H1 (cell line): ENCODE measurements around the gene ITGA11. TPM values are rescaled to one million over a fixed set of nuclear protein-coding genes. Genes with fewer than 3 reads are reported as not detected.

Experiments
- CTCF ChIA-PET: fragments of 300-600 bp; sonication (Branson Sonifier 250); formaldehyde crosslinking; loops from one replicate; lab custom pipeline; 2021; ENCODE audit not compliant: partially characterized antibody; lab: Charles Lee
- POLR2A ChIA-PET: fragments of 300-600 bp; sonication (Branson Sonifier 250); formaldehyde crosslinking; loops from one replicate; lab custom pipeline; 2021; ENCODE audit warnings: inconsistent platforms; ENCODE audit not compliant: partially characterized antibody; lab: Charles Lee
- DNase-seq, 2 experiments: peaks; one replicate each; pipeline versions ENCODE4 v3.0.0 to v3.0.0-alpha.2; 2010 to 2022; ENCODE audit warnings: low spot score in 2 of 2, low read depth in 1 of 2, mixed read lengths in 1 of 2
- FAIRE-seq: peaks from 2 replicates; lab custom pipeline; 2011; peaks lifted over from hg19 to GRCh38; lab: Jason Lieb, UNC
- H2AFZ ChIP-seq: 2 replicates; pipeline ENCODE4 v1.8.1; 2012; ENCODE audit warnings: low read length, inconsistent platforms
- H2AK5ac ChIP-seq: 2 replicates; pipeline ENCODE4 v1.6.1; 2013; ENCODE audit warnings: low read depth, low read length
- H2BK120ac ChIP-seq: replicated peaks from 2 replicates; pipeline ENCODE3; 2013; ENCODE audit warnings: low read depth, low read length, inconsistent platforms
- H2BK12ac ChIP-seq: 2 replicates; pipeline ENCODE4 v1.6.1; 2013; ENCODE audit warnings: low read depth, low read length
- H2BK15ac ChIP-seq: 2 replicates; pipeline ENCODE4 v1.6.1; 2013; ENCODE audit warnings: low read length
- H2BK20ac ChIP-seq: 2 replicates; pipeline ENCODE4 v1.6.1; 2013; ENCODE audit warnings: low read length
- H2BK5ac ChIP-seq: 2 replicates; pipeline ENCODE4 v1.6.1; 2013; ENCODE audit warnings: low read depth, low read length
- H3K14ac ChIP-seq: 2 replicates; pipeline ENCODE4 v1.6.1; 2013; ENCODE audit warnings: inconsistent platforms; ENCODE audit not compliant: insufficient read length
- H3K18ac ChIP-seq: 2 replicates; pipeline ENCODE4 v1.6.1; 2013; ENCODE audit warnings: low read length; ENCODE audit errors: extremely low read depth
- H3K23ac ChIP-seq: 2 replicates; pipeline ENCODE4 v1.6.1; 2013; ENCODE audit warnings: inconsistent platforms; ENCODE audit not compliant: insufficient read length
- H3K23me2 ChIP-seq: 2 replicates; pipeline ENCODE4 v1.6.1; 2013; ENCODE audit warnings: low read depth, low read length
- H3K27ac ChIP-seq: 2 replicates; pipeline ENCODE4 v1.6.1; 2011; ENCODE audit warnings: low read depth, low read length, inconsistent platforms
- H3K27me3 ChIP-seq, 4 experiments: replicated peaks in 1 of 4; 1 replicate in 1 of 4; 2 replicates in 3 of 4; pipeline versions ENCODE4 v1.6.1 to v1.8.1; 2011 to 2013; ENCODE audit warnings: low read length in 3 of 4, mild to moderate bottlenecking in 3 of 4, inconsistent platforms in 2 of 4, mixed read lengths in 2 of 4, moderate library complexity in 1 of 4; ENCODE audit not compliant: control insufficient read depth in 3 of 4, insufficient read depth in 3 of 4; ENCODE audit errors: extremely low read depth in 1 of 4
- H3K36me3 ChIP-seq, 4 experiments: 2 replicates each; pipeline versions ENCODE4 v1.6.1 to v1.8.1; 2011 to 2013; ENCODE audit warnings: mild to moderate bottlenecking in 4 of 4, low read length in 3 of 4, moderate library complexity in 2 of 4, control low read depth in 1 of 4, inconsistent platforms in 1 of 4; ENCODE audit not compliant: insufficient read depth in 4 of 4, control insufficient read depth in 2 of 4
- H3K4ac ChIP-seq: replicated peaks from 2 replicates; pipeline ENCODE3; 2013; ENCODE audit warnings: low read length, low read depth, mixed read lengths, inconsistent platforms; ENCODE audit not compliant: insufficient read length
- H3K4me1 ChIP-seq, 4 experiments: replicated peaks in 1 of 4; 1 replicate in 1 of 4; 2 replicates in 3 of 4; pipeline versions ENCODE4 v1.6.1 to v1.8.1; 2011 to 2013; ENCODE audit warnings: low read length in 3 of 4, inconsistent platforms in 2 of 4, mixed read lengths in 1 of 4; ENCODE audit not compliant: insufficient read depth in 4 of 4, control insufficient read depth in 3 of 4
- H3K4me2 ChIP-seq, 2 experiments: 2 replicates each; pipeline versions ENCODE4 v1.6.1 to v1.8.1; 2011 to 2013; ENCODE audit warnings: low read depth in 2 of 2, low read length in 2 of 2, control low read depth in 1 of 2, inconsistent platforms in 1 of 2, mild to moderate bottlenecking in 1 of 2; ENCODE audit not compliant: insufficient read depth in 1 of 2
- H3K4me3 ChIP-seq, 4 experiments: fragments of 200-600, 300-600 bp in 1 of 4; sonication (generic), shearing (Covaris generic), sonication (Bioruptor Twin) in 1 of 4; 2 replicates each; pipeline versions ENCODE4 v1.5.1 to v1.8.1; 2011 to 2016; ENCODE audit warnings: low read length in 4 of 4, low read depth in 3 of 4, control low read depth in 2 of 4, inconsistent platforms in 2 of 4, mild to moderate bottlenecking in 2 of 4, mixed read lengths in 1 of 4, moderate library complexity in 1 of 4; ENCODE audit not compliant: insufficient read depth in 2 of 4; ENCODE audit errors: extremely low read depth in 1 of 4
- H3K56ac ChIP-seq: replicated peaks from 2 replicates; pipeline ENCODE3; 2013; ENCODE audit warnings: low read depth, mild to moderate bottlenecking, mixed read lengths, low read length, inconsistent platforms; ENCODE audit not compliant: insufficient read length
- H3K79me1 ChIP-seq: 2 replicates; pipeline ENCODE4 v1.6.1; 2013; ENCODE audit warnings: low read depth, low read length, control low read depth
- H3K79me2 ChIP-seq, 2 experiments: 2 replicates each; pipeline versions ENCODE4 v1.6.1 to v1.8.1; 2012 to 2013; ENCODE audit warnings: low read length in 2 of 2, mild to moderate bottlenecking in 2 of 2, inconsistent platforms in 1 of 2; ENCODE audit not compliant: insufficient read depth in 2 of 2, control insufficient read depth in 1 of 2
- H3K9ac ChIP-seq, 4 experiments: replicated peaks in 1 of 4; 1 replicate in 1 of 4; 2 replicates in 3 of 4; pipeline versions ENCODE4 v1.6.1 to v1.8.1; 2011 to 2013; ENCODE audit warnings: low read depth in 3 of 4, low read length in 3 of 4, control low read depth in 2 of 4, mild to moderate bottlenecking in 2 of 4, moderate library complexity in 2 of 4, inconsistent platforms in 1 of 4; ENCODE audit errors: extremely low read depth in 1 of 4
- H3K9me3 ChIP-seq, 2 experiments: 2 replicates each; pipeline versions ENCODE4 v1.6.1 to v1.8.1; 2012 to 2013; ENCODE audit warnings: mild to moderate bottlenecking in 2 of 2, moderate library complexity in 2 of 2, control low read depth in 1 of 2, inconsistent platforms in 1 of 2, low read depth in 1 of 2, low read length in 1 of 2, mixed read lengths in 1 of 2; ENCODE audit not compliant: insufficient read depth in 2 of 2
- H4K20me1 ChIP-seq, 2 experiments: replicated peaks in 1 of 2; 2 replicates each; pipeline versions ENCODE3 to v1.8.1; 2011 to 2013; ENCODE audit warnings: inconsistent platforms in 2 of 2, low read length in 2 of 2, mild to moderate bottlenecking in 1 of 2; ENCODE audit not compliant: insufficient read depth in 2 of 2, control insufficient read depth in 1 of 2
- H4K5ac ChIP-seq: 2 replicates; pipeline ENCODE4 v1.6.1; 2013; ENCODE audit warnings: low read length, low read depth, mixed read lengths, inconsistent platforms; ENCODE audit not compliant: insufficient read length
- H4K8ac ChIP-seq: 2 replicates; pipeline ENCODE4 v1.8.0; 2013; ENCODE audit warnings: mild to moderate bottlenecking, moderate library complexity, low read length, inconsistent platforms; ENCODE audit not compliant: insufficient read depth; ENCODE audit errors: extremely low read depth
- H4K91ac ChIP-seq: replicated peaks from 2 replicates; pipeline ENCODE3; 2013; ENCODE audit warnings: low read length, mixed read lengths, inconsistent platforms; ENCODE audit not compliant: insufficient read length
- CHD1 ChIP-seq: IDR thresholded peaks from 2 replicates; pipeline ENCODE4 v1.6.1; 2012; ENCODE audit warnings: low read depth, low read length, improper control_type of control experiment
- MAFK ChIP-seq: IDR thresholded peaks from 2 replicates; pipeline ENCODE4 v1.6.1; 2012; ENCODE audit warnings: low read depth, mild to moderate bottlenecking, improper control_type of control experiment, low read length
- MAX ChIP-seq: IDR thresholded peaks from 2 replicates; pipeline ENCODE4 v1.6.1; 2012; ENCODE audit warnings: inconsistent platforms
- RBBP5 ChIP-seq: IDR thresholded peaks from 2 replicates; pipeline ENCODE4 v1.7.1; 2012; ENCODE audit warnings: low read depth, mild to moderate bottlenecking, inconsistent platforms, low read length, moderate library complexity, borderline replicate concordance
- RFX5 ChIP-seq: IDR thresholded peaks from 2 replicates; pipeline ENCODE4 v1.6.1; 2011; ENCODE audit warnings: low read depth, low read length, improper control_type of control experiment, borderline replicate concordance
- SIN3A ChIP-seq, 2 experiments: IDR thresholded peaks in 1 of 2; conservative IDR thresholded peaks in 1 of 2; 2 replicates each; pipeline ENCODE4 v1.6.1; 2011 to 2012; ENCODE audit warnings: low read length in 2 of 2, improper control_type of control experiment in 1 of 2, low read depth in 1 of 2, mild to moderate bottlenecking in 1 of 2
- SP4 ChIP-seq: IDR thresholded peaks from 2 replicates; pipeline ENCODE4 v1.6.1; 2012; ENCODE audit warnings: low read length, inconsistent platforms
- SUZ12 ChIP-seq: fragments of 200-600 bp; sonication (generic); IDR thresholded peaks from 2 replicates; pipeline ENCODE4 v1.6.1; 2012; ENCODE audit warnings: mild to moderate bottlenecking, inconsistent platforms, low read length, moderate library complexity, mixed read lengths
- WGBS, 2 experiments: shearing (Covaris generic) in 1 of 2; methylation state at CpG; one replicate each; pipeline versions ENCODE4 v1.1.6 to v1.1.7; 2013 to 2015; ENCODE audit warnings: low lambda C conversion rate in 2 of 2, mixed read lengths in 2 of 2, inconsistent platforms in 1 of 2, low coverage in 1 of 2, missing lambda C conversion rate in 1 of 2; ENCODE audit not compliant: insufficient replicate concordance in 2 of 2, insufficient coverage in 1 of 2, insufficient read length in 1 of 2; ENCODE audit errors: extremely low coverage in 1 of 2, missing lambda C conversion rate in 1 of 2; 5-methylcytosine and 5-hydroxymethylcytosine counted together
- polyA plus RNA-seq, 7 experiments: library from polyadenylated mRNA; depleted of rRNA in 3 of 7; stranded (reverse) in 5 of 7; unstranded in 2 of 7; fragments of >200 nt in 5 of 7; fragments of 200-250 nt in 2 of 7; gene quantifications; 1 replicate in 5 of 7; 2 replicates in 1 of 7; 4 replicates in 1 of 7; pipeline versions ENCODE4 v1.2.1 to v1.2.3, GENCODE V29; 2011 to 2013; ENCODE audit warnings: missing spikeins in 2 of 7, mixed read lengths in 2 of 7
- total RNA-seq: library from RNA; stranded (reverse); fragmentation: NEBNext Ultra II Directional; extraction: Animal tissue kit (Norgen Biotek cat#: 25700); gene quantifications from 2 replicates; pipeline ENCODE4 v1.2.1, GENCODE V29; 2021

The ITGA11 gene
- total and polyA plus RNA-seq, 2 of the 8 experiments (the other 6 are each of a cell fraction or from before 2014, with no cell fraction given): 0.05 to 0.06 TPM

GRCh38 chr15:68277603-68278344, 154.2 kb downstream of the ITGA11 start, which contains the start of gene FEM1B:
Gene FEM1B (plus strand): TSS chr15:68277745. CDS start chr15:68278418, 673 bp downstream.
- WGBS, 2 experiments: 1% methylated on average over 64 of the region's 85 CpGs; no CpG with 5 or more reads in 1 of the 2 experiments
- Histone ChIP-seq H3K36me3 (no peaks in the 10 kb centered on the region), H3K23ac (no peak within 1 kb of the TSS), H4K8ac (peak within 1 kb of the TSS; percentile 99), H4K91ac (peak within 1 kb of the TSS; percentile 81), H3K4me3 (peak within 1 kb of the TSS; percentile 78 to 99 (median 89)), H3K27ac (peak within 1 kb of the TSS; percentile 94), H2BK15ac (0 out of 2 replicates have a peak within 1 kb of the TSS, but pooled peaks have one; percentile 66), H3K79me1 (no peaks in the 10 kb centered on the region; the same call in 1 of the 2 replicates), H2BK5ac (peak within 1 kb of the TSS; percentile 97), H2BK20ac (no peak within 1 kb of the TSS), H3K14ac (no peak within 1 kb of the TSS), H3K9ac (peak within 1 kb of the TSS; percentile 89 to 97 (median 94)), H3K23me2 (peaks cover 13% of the 10 kb centered on the region), H3K9me3 (no peaks in the 10 kb centered on the region), H2AK5ac (peak within 1 kb of the TSS; percentile 47; the same call in 1 of the 2 replicates), H2BK120ac (no peak within 1 kb of the TSS), H3K27me3 (no peaks in the 10 kb centered on the region), H4K5ac (peak within 1 kb of the TSS; percentile 98), H2BK12ac (peak within 1 kb of the TSS; percentile 91), H3K4ac (peak within 1 kb of the TSS; percentile 61), H4K20me1 (peaks cover 19 to 21% of the 10 kb centered on the region in 2 experiments), H3K56ac (peak within 1 kb of the TSS; percentile 91), H3K79me2 (peaks cover 20 to 46% of the 10 kb centered on the region in 2 experiments), H3K18ac (peak within 1 kb of the TSS; percentile 98), H3K4me2 (peak within 1 kb of the TSS; percentile 86 to 95), H2AFZ (peak within 1 kb of the TSS; percentile 78), H3K4me1 (peaks cover 5 to 18% (median 14%) of the 10 kb centered on the region in 4 experiments; a peak in 6 of 7 replicates)
- ChIA-PET CTCF (interaction anchor here (1.2 to 10.1 kb wide), 5 partner anchors 13 to 38 kb away, joined by 3 to 72 read pairs (median 4); no protein-coding TSS in a partner anchor), POLR2A (interaction anchor here (0.6 to 5.5 kb wide), 25 partner anchors 9 to 1176 kb away, joined by 3 to 50 read pairs (median 6); partner anchors contain the start of gene CLN6)
- no peak for FAIRE-seq
- DNase-seq: peak; percentile 75 to 92
- no peak for TF ChIP-seq SUZ12
- TF ChIP-seq RBBP5: peak; percentile 96; the same call in 1 of the 2 replicates
- no peak for TF ChIP-seq CHD1
- no peak for TF ChIP-seq RFX5
- TF ChIP-seq MAFK: no peak
- peak; percentile 38 to 75; a peak in 2 of 4 replicates for TF ChIP-seq SIN3A (conservative IDR thresholded peaks at IDR 0.05 in 1 of 2, IDR thresholded peaks at IDR 0.05 in 1 of 2; ENCODE audit: low read depth in 1 of 2, low read length in 2 of 2)
- TF ChIP-seq MAX: peak; percentile 51
- peak; percentile 84; the same call in 1 of the 2 replicates for TF ChIP-seq SP4
